ENCODE data around the gene PIGW.

Gene PIGW

DNA sequence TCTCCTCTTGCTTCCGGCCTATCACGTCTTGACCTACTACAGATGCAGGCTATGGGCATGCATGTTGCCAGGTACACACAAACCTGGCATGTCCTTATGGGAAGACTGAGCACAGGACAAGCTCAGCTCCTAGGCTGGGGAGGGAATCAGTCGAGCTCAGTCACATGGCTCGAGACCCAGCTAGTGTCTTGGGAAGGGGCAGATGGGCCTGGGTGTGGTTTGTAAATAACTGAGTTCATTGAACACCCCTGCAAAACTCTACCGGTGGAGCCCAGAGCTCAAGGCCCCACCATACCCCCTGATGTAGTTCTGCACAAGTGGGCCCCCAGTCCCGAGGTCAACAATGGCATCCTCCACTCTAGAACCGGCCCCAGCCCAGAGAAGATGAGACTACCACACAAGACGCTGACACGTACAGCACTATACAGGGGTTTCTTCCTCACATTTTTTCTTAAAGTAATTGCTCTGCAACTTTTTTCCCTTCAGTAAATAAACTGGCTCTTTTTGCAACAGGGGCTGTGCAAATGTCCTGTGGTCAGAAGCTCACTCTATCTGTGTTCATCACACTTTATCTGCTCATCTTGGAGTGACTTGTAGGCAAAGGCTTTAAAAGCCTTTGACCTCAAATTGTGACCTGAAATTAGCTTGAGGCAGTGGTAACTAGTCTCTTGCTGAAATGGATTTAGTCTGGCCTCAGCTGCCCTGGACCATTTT, 25.4 kb upstream of the PIGW start:
- no peak for DNase-seq (ENCODE audit: low spot score)

DNA sequence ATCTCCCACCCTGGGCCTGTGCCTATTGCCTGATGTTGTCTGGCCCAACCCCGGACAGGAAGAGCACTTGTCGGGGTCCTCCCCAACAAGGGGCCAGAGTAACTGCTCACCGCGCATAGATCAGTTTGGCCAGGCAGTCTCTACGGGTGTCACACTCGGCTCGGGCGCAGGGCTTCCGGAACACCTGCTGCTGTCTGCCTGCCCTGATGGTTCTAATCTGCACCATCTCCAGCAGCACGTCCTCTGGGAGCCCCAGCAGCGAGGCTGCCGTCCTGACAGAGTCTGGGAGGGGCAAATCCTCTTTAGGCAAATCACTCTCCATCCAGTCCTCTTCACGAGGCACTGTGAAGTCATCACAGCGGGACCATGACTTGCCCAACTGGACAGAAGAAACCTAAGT, 24.2 kb upstream of the PIGW start:
- no peak for DNase-seq (ENCODE audit: low spot score)

GRCh38 chr17:36511216-36511615, 23.6 kb upstream of the PIGW start:
- DNase-seq (ENCODE audit: low spot score): no peak

DNA sequence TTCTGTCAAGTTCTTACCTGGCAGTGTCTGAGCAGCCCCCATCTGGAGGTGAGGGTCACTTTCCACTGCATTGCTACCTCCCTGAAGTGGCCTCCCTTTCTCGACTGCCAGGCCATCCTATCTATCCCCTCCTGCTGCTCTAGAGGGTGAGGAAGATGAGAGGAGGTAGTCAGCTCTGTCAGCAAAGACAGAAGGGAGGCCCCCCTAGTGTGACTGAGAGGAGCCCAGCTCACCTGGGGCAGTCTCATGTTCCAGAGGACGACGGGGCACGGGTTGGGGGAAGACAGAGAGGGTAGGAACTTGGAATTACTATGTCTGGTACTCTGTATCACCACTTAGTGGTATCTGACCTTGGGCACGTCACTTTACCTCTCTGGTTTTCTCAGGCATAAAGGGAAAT, 22.1 kb upstream of the PIGW start:
- no peak for DNase-seq (ENCODE audit: low spot score)

DNA sequence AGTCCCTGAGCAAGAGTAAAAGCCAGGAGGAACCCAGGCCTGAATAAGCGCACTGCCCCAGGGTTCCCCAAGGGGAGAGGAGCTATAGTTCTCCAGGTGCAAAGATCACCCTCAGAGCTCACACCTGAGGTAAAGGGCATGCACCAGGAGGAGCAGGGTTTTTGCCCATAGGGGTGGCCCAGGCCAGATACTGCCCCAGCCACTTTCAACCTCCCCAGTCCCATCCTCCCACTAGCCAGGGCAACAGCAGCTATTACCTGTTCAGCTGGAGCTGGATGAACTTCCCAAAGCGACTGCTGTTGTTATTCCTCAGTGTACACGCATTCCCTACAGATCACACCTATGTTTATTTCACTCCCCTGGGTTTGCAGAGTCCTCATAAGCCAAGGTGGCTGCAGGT, 19.9 kb upstream of the PIGW start:
- DNase-seq (ENCODE audit: low spot score): no peak

GRCh38 chr17:36515837-36516236, 18.9 kb upstream of the PIGW start:
- DNase-seq (ENCODE audit: low spot score): no peak

DNA sequence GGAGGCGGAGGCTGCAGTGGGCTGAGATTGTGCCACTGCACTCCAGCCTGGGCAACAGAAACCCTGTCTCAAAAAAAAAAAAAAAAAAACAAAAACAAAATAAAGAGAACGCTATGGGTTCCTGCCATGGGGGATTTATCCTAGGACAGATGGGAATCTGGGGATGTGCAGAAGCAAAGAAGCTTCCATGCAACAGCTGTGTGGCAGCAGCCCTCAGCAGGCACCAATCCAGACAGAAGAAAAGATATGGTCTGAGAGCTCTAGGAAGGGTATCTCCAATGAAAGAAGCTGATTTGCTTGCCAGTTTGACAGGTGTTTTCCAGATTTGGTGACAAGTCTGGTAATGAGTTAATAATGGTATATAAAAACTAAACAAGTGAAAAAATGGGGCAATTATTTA, 11.7 kb upstream of the PIGW start:
- no peak for DNase-seq (ENCODE audit: low spot score)

- DNase-seq (ENCODE audit: low spot score): no peak
These were observed 10.3 kb upstream of the PIGW start for GRCh38 chr17:36524428-36524876.

DNA sequence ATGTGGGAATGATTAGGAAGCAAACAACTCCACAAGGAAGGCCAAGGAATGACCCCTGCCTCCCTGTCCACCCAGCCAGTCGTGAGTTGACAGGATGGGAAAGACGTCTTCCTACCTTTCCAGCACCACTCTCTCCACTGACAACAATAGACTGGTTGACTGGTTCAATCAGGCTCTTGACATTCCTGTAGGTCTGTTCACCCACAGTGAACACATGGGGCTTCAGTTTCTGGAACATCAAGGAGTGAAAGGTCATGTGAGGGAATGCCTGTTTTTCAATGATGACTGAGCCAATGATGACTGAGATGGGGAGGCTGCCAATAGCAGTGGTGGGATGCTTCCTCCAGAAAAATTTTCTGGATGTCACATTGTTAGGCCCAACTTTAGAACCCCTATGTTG, 9.7 kb upstream of the PIGW start:
- DNase-seq (ENCODE audit: low spot score): no peak

- no peak for DNase-seq (ENCODE audit: low spot score)
These were observed 8.9 kb upstream of the PIGW start for GRCh38 chr17:36525888-36526287.

GRCh38 chr17:36527621-36528250, 7.1 kb upstream of the PIGW start:
- DNase-seq (ENCODE audit: low spot score): no peak

DNA sequence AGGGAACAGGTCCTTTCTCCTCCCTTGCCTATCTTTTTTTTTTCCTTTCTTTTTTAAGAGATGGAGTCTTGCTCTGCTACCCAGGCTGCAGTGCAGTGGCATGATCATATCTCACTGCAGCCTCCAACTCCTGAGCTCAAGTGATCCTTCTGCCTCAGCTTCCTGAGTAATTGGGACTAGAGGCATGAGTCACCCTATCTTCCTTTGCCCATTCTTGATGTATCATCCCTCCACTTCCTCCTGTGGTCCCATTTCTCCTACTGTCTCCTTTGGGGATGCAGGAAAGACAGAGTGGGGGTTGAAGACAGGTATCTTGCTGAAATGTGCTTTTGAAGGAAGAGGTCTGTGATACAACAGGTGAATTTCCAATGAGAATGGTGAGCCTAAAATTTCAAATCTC, 5.7 kb upstream of the PIGW start:
- no peak for DNase-seq (ENCODE audit: low spot score)

GRCh38 chr17:36532435-36532975, 2.3 kb upstream of the PIGW start:
- no peak for DNase-seq (ENCODE audit: low spot score)

DNA sequence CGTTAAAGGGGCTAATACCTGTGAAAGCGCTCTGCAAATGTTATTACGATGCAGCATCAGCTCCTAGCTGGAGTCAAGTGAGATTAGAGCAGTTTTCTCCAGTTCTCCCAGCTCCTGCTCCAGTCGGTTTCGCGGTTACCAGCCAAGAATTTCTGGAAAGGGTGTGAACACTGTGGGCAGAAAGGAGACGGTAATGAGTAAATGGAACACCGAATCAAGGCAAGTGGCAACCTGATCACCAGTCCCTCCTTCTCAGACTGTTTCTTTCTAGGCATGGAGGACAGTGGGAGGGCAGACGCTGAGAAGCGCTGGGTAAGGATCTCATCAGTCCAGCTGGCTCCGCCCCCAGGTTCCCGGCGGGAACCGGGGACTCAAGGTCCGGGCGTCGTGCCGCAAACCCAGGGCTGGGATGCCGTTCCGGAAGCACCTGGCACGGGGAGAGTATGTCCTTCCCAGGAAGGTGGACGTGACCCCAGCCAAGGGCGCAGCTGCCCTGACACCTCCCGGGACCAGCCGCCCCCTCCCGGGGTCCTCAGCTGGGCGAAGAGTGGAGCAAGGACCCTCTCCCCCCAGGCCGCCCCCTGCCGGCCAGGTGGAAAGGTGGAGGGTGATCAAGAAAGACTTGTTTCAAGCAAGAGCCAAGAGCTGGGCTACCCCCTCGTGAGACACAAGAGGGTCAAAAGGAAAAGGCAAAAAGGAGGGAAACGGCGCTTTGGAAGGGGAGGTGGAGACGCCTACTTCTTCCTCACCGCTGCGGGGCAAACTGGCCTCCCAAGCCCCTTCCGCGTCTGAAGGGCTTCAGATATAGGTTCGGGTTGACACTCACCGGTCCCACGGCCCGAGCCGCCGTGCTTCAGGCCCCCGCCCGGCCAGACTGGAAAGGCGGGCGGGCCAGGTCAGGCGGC, 600 bp upstream of the PIGW start:
- DNase-seq (ENCODE audit: low spot score): peak; percentile 85

- DNase-seq (ENCODE audit: low spot score): no peak
These were observed 888 bp downstream of the PIGW start for GRCh38 chr17:36535669-36536081.

GRCh38 chr17:36540696-36541095, 5.9 kb downstream of the PIGW start:
- no peak for DNase-seq (ENCODE audit: low spot score)

- DNase-seq (ENCODE audit: low spot score): no peak
These were observed 8.0 kb downstream of the PIGW start for GRCh38 chr17:36542755-36543154.

DNA sequence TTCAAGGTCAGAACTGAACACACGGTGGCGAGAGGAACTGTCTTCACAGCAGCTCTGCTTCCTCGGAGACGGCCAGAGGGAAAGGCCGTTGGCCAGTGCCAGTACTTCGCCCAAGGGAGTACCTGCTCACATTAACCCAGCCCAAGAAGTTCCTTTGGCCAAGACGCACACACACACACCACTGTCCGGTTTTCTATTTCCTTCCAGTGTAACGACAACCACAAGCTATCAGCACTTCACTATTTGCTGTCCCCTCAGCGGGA, 9.2 kb downstream of the PIGW start:
- no peak for DNase-seq (ENCODE audit: low spot score)

- DNase-seq (ENCODE audit: low spot score): peak; percentile 98
These were observed 9.7 kb downstream of the PIGW start, which contains the start of gene GGNBP2 for GRCh38 chr17:36544307-36545076. TSS of gene GGNBP2 (plus strand) at chr17:36544919. CDS start at chr17:36545725, 806 bp downstream.

GRCh38 chr17:36545077-36545464, 10.3 kb downstream of the PIGW start:
- no peak for DNase-seq (ENCODE audit: low spot score)

- peak; percentile 100 for DNase-seq (ENCODE audit: low spot score)
These were observed 11.0 kb downstream of the PIGW start for GRCh38 chr17:36545465-36546417.
